HepG2 (cell line): ENCODE results near the gene CORO7. TPM values are rescaled to one million over a fixed set of nuclear protein-coding genes. Genes with fewer than 3 reads are reported as not detected.
A peak's percentile ranks its signal among the peaks of the same experiment; 100 is the strongest.

Experiments
- ASH2L ChIP-seq: fragments of 300-600, 200-600 bp; sonication (generic); IDR thresholded peaks from 2 replicates; pipeline ENCODE4 v1.7.0; 2017; ENCODE audit warnings: low read depth, mild to moderate bottlenecking, moderate library complexity, mixed read lengths, low read length; ENCODE audit not compliant: insufficient read length
- DNMT1 ChIP-seq: sonication (generic); formaldehyde crosslinking; IDR thresholded peaks from 2 replicates; pipeline ENCODE4 v1.5.1; 2020; ENCODE audit warnings: mild to moderate bottlenecking, missing genetic modification reagents
- EED ChIP-seq: sonication (generic); formaldehyde crosslinking; IDR thresholded peaks from 2 replicates; pipeline ENCODE4 v1.5.0; 2020; ENCODE audit warnings: mild to moderate bottlenecking, missing genetic modification reagents
- MIER3 ChIP-seq: IDR thresholded peaks from 2 replicates; pipeline ENCODE4 v1.6.1; 2016; ENCODE audit warnings: missing compliant biosample characterization, borderline replicate concordance
- MXD4 ChIP-seq: IDR thresholded peaks from 2 replicates; pipeline ENCODE4 v1.6.1; 2016; ENCODE audit warnings: mild to moderate bottlenecking, missing biosample characterization, missing genetic modification reagents
- NFE2L2 ChIP-seq: fragments of 150-350 bp; IDR thresholded peaks from 2 replicates; pipeline ENCODE4 v1.6.1; 2014; ENCODE audit warnings: low read length
- NFIC ChIP-seq: IDR thresholded peaks from 2 replicates; pipeline ENCODE4 v1.6.1; 2012; ENCODE audit warnings: mild to moderate bottlenecking, low read length, inconsistent platforms
- SMC3 ChIP-seq: IDR thresholded peaks from 2 replicates; pipeline ENCODE4 v1.6.1; 2011; ENCODE audit warnings: low read length, improper control_type of control experiment
- SRF ChIP-seq: IDR thresholded peaks from 2 replicates; pipeline ENCODE4 v1.6.1; 2011; ENCODE audit warnings: mild to moderate bottlenecking, low read depth, low read length, moderate library complexity
- TRIM24 ChIP-seq: sonication (generic); formaldehyde crosslinking; IDR thresholded peaks from 2 replicates; pipeline ENCODE4 v1.8.0; 2022; ENCODE audit warnings: mild to moderate bottlenecking, missing genetic modification reagents
- ZC3H13 ChIP-seq: sonication (generic); formaldehyde crosslinking; IDR thresholded peaks from 2 replicates; pipeline ENCODE4 v1.8.1; 2023; ENCODE audit warnings: mild to moderate bottlenecking, missing genetic modification reagents, moderate library complexity
- ZNF230 ChIP-seq: sonication (generic); formaldehyde crosslinking; IDR thresholded peaks from 2 replicates; pipeline ENCODE4 v1.4.0; 2020; ENCODE audit warnings: mild to moderate bottlenecking, missing genetic modification reagents
- ZNF326 ChIP-seq: sonication (generic); formaldehyde crosslinking; IDR thresholded peaks from 2 replicates; pipeline ENCODE4 v1.4.0; 2020; ENCODE audit warnings: missing genetic modification reagents, borderline replicate concordance
- ZNF530 ChIP-seq: sonication (generic); formaldehyde crosslinking; IDR thresholded peaks from 2 replicates; pipeline ENCODE4 v1.5.0; 2020; ENCODE audit warnings: low read depth, mild to moderate bottlenecking, missing genetic modification reagents
- ZNF75D ChIP-seq: sonication (generic); formaldehyde crosslinking; IDR thresholded peaks from 2 replicates; pipeline ENCODE4 v1.8.1; 2023; ENCODE audit warnings: missing genetic modification reagents, mild to moderate bottlenecking, borderline replicate concordance
- ZNF839 ChIP-seq: sonication (generic); formaldehyde crosslinking; IDR thresholded peaks from 2 replicates; pipeline ENCODE4 v1.4.0; 2020; ENCODE audit warnings: missing genetic modification reagents, mild to moderate bottlenecking, borderline replicate concordance
- polyA plus RNA-seq, 8 experiments: library from polyadenylated mRNA; depleted of rRNA in 3 of 8; stranded (reverse) in 7 of 8; unstranded in 1 of 8; fragments of >200 nt; fragmentation: Illumina TruSeq in 4 of 8; extraction: Trizol in 4 of 8; gene quantifications; 2 replicates each; pipeline versions ENCODE4 v1.2.1 to v1.2.3, GENCODE V29; 2011 to 2016; ENCODE audit warnings: low read depth in 4 of 8, missing spikeins in 1 of 8, mixed read lengths in 1 of 8; ENCODE audit not compliant: insufficient read depth in 1 of 8
- total RNA-seq, 5 experiments: library from RNA; depleted of rRNA; stranded (reverse); fragments of >200 nt; fragmentation: Illumina TruSeq; extraction: Trizol; gene quantifications; 2 replicates each; pipeline ENCODE4 v1.2.3, GENCODE V29; 2016; ENCODE audit warnings: low read depth in 1 of 5
- TF ChIP-seq, protein P1 (sequence below): sonication (generic); formaldehyde crosslinking; conservative IDR thresholded peaks from 2 replicates; pipeline ENCODE4 v1.4.0; 2020; ENCODE audit warnings: missing genetic modification reagents
- TF ChIP-seq, protein P2 (sequence below): sonication (generic); formaldehyde crosslinking; IDR thresholded peaks from 2 replicates; pipeline ENCODE4 v1.5.0; 2020; ENCODE audit warnings: mild to moderate bottlenecking, missing genetic modification reagents, borderline replicate concordance
- TF ChIP-seq, protein P3 (sequence below): sonication (generic); formaldehyde crosslinking; IDR thresholded peaks from 2 replicates; pipeline ENCODE4 v1.8.0; 2022; ENCODE audit warnings: missing genetic modification reagents, mild to moderate bottlenecking, borderline replicate concordance
- TF ChIP-seq, protein P4 (sequence below): sonication (generic); formaldehyde crosslinking; IDR thresholded peaks from 2 replicates; pipeline ENCODE4 v1.5.0; 2020; ENCODE audit warnings: mild to moderate bottlenecking, missing genetic modification reagents

The CORO7 gene
- total and polyA plus RNA-seq, 2 of the 13 experiments (the other 11 are each of a cell fraction or from before 2014, with no cell fraction given): 9.9 to 14.3 TPM

DNA sequence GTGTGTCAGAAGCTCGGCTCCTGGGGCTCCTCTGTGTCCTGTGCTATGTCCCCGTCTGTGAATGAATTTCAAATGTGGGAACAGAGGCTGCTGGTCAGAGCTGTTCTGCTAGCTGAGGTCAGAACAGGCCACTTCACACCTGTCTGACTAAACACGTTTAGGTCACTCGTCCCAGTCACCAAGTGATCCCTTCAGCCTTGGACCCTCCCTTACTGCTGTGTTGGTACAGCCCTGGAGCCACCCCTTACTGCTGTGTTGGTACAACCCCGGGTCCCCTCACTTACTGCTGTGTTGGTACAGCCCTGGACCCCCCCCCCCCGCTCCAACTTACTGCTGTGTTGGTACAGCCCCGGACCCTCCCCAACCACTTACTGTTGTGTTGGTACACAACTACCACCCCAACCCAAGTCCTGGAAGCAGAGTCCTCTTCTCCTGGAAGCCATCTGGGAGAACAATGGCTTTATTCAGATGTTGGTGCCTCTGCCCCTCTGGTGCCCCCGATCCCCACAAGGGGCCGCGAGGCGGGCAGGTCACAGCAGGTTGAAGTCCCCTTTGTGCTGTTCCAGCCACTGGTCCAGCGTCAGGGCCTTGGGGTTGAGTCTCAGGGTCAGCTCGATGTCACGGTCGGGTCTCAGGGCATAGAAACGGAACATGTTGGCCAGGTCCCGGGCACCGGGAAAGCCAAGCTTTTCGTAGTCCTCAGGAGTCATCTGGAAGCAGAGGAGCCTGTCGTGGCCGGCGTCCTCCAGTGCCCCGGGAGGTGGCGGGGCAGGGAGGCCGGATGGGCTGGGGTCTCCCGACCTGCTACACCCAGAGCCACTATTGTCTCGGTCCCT lies 45.1 kb upstream of the CORO7 start (continued):
- TF ChIP-seq, protein P1, sequence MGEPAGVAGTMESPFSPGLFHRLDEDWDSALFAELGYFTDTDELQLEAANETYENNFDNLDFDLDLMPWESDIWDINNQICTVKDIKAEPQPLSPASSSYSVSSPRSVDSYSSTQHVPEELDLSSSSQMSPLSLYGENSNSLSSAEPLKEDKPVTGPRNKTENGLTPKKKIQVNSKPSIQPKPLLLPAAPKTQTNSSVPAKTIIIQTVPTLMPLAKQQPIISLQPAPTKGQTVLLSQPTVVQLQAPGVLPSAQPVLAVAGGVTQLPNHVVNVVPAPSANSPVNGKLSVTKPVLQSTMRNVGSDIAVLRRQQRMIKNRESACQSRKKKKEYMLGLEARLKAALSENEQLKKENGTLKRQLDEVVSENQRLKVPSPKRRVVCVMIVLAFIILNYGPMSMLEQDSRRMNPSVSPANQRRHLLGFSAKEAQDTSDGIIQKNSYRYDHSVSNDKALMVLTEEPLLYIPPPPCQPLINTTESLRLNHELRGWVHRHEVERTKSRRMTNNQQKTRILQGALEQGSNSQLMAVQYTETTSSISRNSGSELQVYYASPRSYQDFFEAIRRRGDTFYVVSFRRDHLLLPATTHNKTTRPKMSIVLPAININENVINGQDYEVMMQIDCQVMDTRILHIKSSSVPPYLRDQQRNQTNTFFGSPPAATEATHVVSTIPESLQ: no peak
- TF ChIP-seq ASH2L: peak; percentile 75
- TF ChIP-seq ZNF326 (CRISPR knock-in tag): no peak
- no peak for TF ChIP-seq ZNF839 (CRISPR knock-in tag)
- TF ChIP-seq ZNF530 (CRISPR knock-in tag): no peak
- TF ChIP-seq TRIM24 (CRISPR knock-in tag): no peak; the same call in 1 of the 2 replicates
- TF ChIP-seq MIER3 (CRISPR knock-in tag): peak; percentile 53; the same call in 1 of the 2 replicates
- no peak for TF ChIP-seq MXD4
- no peak for TF ChIP-seq SRF
- TF ChIP-seq, protein P2, sequence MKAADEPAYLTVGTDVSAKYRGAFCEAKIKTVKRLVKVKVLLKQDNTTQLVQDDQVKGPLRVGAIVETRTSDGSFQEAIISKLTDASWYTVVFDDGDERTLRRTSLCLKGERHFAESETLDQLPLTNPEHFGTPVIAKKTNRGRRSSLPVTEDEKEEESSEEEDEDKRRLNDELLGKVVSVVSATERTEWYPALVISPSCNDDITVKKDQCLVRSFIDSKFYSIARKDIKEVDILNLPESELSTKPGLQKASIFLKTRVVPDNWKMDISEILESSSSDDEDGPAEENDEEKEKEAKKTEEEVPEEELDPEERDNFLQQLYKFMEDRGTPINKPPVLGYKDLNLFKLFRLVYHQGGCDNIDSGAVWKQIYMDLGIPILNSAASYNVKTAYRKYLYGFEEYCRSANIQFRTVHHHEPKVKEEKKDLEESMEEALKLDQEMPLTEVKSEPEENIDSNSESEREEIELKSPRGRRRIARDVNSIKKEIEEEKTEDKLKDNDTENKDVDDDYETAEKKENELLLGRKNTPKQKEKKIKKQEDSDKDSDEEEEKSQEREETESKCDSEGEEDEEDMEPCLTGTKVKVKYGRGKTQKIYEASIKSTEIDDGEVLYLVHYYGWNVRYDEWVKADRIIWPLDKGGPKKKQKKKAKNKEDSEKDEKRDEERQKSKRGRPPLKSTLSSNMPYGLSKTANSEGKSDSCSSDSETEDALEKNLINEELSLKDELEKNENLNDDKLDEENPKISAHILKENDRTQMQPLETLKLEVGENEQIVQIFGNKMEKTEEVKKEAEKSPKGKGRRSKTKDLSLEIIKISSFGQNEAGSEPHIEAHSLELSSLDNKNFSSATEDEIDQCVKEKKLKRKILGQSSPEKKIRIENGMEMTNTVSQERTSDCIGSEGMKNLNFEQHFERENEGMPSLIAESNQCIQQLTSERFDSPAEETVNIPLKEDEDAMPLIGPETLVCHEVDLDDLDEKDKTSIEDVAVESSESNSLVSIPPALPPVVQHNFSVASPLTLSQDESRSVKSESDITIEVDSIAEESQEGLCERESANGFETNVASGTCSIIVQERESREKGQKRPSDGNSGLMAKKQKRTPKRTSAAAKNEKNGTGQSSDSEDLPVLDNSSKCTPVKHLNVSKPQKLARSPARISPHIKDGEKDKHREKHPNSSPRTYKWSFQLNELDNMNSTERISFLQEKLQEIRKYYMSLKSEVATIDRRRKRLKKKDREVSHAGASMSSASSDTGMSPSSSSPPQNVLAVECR (CRISPR knock-in tag): peak; percentile 47; the same call in 1 of the 2 replicates
- TF ChIP-seq, protein P3, sequence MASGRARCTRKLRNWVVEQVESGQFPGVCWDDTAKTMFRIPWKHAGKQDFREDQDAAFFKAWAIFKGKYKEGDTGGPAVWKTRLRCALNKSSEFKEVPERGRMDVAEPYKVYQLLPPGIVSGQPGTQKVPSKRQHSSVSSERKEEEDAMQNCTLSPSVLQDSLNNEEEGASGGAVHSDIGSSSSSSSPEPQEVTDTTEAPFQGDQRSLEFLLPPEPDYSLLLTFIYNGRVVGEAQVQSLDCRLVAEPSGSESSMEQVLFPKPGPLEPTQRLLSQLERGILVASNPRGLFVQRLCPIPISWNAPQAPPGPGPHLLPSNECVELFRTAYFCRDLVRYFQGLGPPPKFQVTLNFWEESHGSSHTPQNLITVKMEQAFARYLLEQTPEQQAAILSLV (CRISPR knock-in tag): peak; percentile 65; the same call in 1 of the 2 replicates
- no peak for TF ChIP-seq ZNF75D (CRISPR knock-in tag)
- TF ChIP-seq, protein P4, sequence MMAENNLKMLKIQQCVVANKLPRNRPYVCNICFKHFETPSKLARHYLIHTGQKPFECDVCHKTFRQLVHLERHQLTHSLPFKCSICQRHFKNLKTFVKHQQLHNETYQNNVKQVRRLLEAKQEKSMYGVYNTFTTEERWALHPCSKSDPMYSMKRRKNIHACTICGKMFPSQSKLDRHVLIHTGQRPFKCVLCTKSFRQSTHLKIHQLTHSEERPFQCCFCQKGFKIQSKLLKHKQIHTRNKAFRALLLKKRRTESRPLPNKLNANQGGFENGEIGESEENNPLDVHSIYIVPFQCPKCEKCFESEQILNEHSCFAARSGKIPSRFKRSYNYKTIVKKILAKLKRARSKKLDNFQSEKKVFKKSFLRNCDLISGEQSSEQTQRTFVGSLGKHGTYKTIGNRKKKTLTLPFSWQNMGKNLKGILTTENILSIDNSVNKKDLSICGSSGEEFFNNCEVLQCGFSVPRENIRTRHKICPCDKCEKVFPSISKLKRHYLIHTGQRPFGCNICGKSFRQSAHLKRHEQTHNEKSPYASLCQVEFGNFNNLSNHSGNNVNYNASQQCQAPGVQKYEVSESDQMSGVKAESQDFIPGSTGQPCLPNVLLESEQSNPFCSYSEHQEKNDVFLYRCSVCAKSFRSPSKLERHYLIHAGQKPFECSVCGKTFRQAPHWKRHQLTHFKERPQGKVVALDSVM (CRISPR knock-in tag): peak; percentile 18; the same call in 1 of the 2 replicates
- TF ChIP-seq NFE2L2: no peak
- TF ChIP-seq NFIC: no peak
- TF ChIP-seq ZNF230: peak; percentile 76; the same call in 1 of the 2 replicates
- no peak for TF ChIP-seq EED (CRISPR knock-in tag)
- TF ChIP-seq DNMT1 (CRISPR knock-in tag): no peak
- no peak for TF ChIP-seq SMC3
- no peak for TF ChIP-seq ZC3H13 (CRISPR knock-in tag)
